Testis (tissue), 3 donors: ENCODE results near the gene BOLL. TPM values are rescaled to one million over a fixed set of nuclear protein-coding genes. Genes with fewer than 3 reads are reported as not detected.

Source experiments
- DNase-seq: peaks from one replicate; pipeline ENCODE4 v3.0.0-alpha.2; 2019
- H3K27ac ChIP-seq, 2 donors: fragments of 200-600 bp; sonication (generic); one replicate each; pipeline ENCODE4 v1.5.1; 2019
- H3K27me3 ChIP-seq: fragments of 200-600 bp; sonication (generic); one replicate; pipeline ENCODE4 v1.5.1; 2019
- H3K36me3 ChIP-seq: fragments of 200-600 bp; sonication (generic); one replicate; pipeline ENCODE4 v1.5.1; 2017; ENCODE audit warnings: low read depth; ENCODE audit errors: missing control alignments
- H3K4me1 ChIP-seq: fragments of 200-600 bp; sonication (generic); one replicate; pipeline ENCODE4 v1.5.1; 2019
- H3K4me3 ChIP-seq, 2 donors: fragments of 200-600 bp; sonication (generic); one replicate each; pipeline ENCODE4 v1.5.1; 2017 to 2019
- H3K9me3 ChIP-seq: fragments of 200-600 bp; sonication (generic); one replicate; pipeline ENCODE4 v1.5.1; 2017
- POLR2A ChIP-seq: fragments of 450-650 bp; IDR thresholded peaks from one replicate; pipeline ENCODE4 v1.6.1; 2017; ENCODE audit warnings: antibody characterized with exemption, mild to moderate bottlenecking, moderate library complexity
- WGBS, 2 donors: methylation state at CpG; one replicate each; pipeline ENCODE4 v1.1.5; 2018; 5-methylcytosine and 5-hydroxymethylcytosine counted together
- intact Hi-C: fragments of 100-400 bp; cut with DNase I; formaldehyde crosslinking; loops from one replicate; pipeline ENCODE4 v1.15.1; 2023; ENCODE audit warnings: low total_unique reads
- polyA plus RNA-seq: library from polyadenylated mRNA; stranded (reverse); fragments of 350-450 nt; fragmentation: Illumina TruSeq; extraction: RNeasy Lipid Tissue Mini Kit (QIAGEN cat#74804); gene quantifications from one replicate; pipeline ENCODE4 v1.2.3, GENCODE V29; 2014; ENCODE audit warnings: low read depth, low replicate concordance; ENCODE audit not compliant: insufficient read depth
- total RNA-seq, 2 donors: library from RNA; depleted of rRNA; stranded (reverse); fragments of >200 nt; gene quantifications; one replicate each; pipeline ENCODE4 v1.2.3, GENCODE V29; 2016
- TF ChIP-seq, protein P1 (sequence below), 3 experiments: fragments of 450-650 bp in 2 of 3; fragments of 200-600 bp in 1 of 3; sonication (generic) in 1 of 3; IDR thresholded peaks; one replicate each; pipeline ENCODE4 v1.5.1; 2016 to 2019; ENCODE audit warnings: antibody characterized with exemption in 3 of 3, mild to moderate bottlenecking in 2 of 3, moderate library complexity in 1 of 3

The BOLL gene
- total and polyA plus RNA-seq, 3 donors from 2014 or later: 51.0 to 256 (median 65.0) TPM

DNA sequence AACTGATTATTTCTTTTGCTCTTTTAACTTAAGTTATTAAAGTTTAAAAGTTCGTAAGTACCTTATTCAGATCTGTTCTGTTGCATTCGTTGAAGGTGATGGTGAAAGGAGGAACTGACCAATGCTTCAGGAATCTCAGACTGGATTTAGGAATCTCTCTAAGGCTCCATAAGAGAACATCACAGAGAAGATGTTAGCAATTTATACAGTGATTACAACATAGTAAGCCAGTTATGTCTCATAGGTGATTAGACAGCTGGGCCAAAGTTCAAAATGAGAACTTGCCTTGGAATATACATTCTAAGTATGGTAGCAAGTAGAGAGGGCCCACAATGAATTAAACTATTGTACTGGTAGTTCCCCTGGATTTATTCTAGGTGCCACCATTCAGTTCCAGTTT lies 76.8 kb downstream of the BOLL start:
- Histone ChIP-seq H3K27me3 (no peaks in the 10 kb centered on the region), H3K4me3 (no peak overlapping the region), H3K4me1 (peaks cover 19% of the 10 kb centered on the region), H3K9me3 (no peaks in the 10 kb centered on the region), H3K36me3 (no peaks in the 10 kb centered on the region), H3K27ac (no peak overlapping the region)
- 61 to 79% methylated on average over 2 of the region's 2 CpGs for WGBS, 2 donors
- intact Hi-C loops: no loop called here
- TF ChIP-seq, protein P1, sequence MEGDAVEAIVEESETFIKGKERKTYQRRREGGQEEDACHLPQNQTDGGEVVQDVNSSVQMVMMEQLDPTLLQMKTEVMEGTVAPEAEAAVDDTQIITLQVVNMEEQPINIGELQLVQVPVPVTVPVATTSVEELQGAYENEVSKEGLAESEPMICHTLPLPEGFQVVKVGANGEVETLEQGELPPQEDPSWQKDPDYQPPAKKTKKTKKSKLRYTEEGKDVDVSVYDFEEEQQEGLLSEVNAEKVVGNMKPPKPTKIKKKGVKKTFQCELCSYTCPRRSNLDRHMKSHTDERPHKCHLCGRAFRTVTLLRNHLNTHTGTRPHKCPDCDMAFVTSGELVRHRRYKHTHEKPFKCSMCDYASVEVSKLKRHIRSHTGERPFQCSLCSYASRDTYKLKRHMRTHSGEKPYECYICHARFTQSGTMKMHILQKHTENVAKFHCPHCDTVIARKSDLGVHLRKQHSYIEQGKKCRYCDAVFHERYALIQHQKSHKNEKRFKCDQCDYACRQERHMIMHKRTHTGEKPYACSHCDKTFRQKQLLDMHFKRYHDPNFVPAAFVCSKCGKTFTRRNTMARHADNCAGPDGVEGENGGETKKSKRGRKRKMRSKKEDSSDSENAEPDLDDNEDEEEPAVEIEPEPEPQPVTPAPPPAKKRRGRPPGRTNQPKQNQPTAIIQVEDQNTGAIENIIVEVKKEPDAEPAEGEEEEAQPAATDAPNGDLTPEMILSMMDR (IDR thresholded peaks at IDR 0.05): no peak
- no peak for TF ChIP-seq POLR2A
- no peak for DNase-seq

DNA sequence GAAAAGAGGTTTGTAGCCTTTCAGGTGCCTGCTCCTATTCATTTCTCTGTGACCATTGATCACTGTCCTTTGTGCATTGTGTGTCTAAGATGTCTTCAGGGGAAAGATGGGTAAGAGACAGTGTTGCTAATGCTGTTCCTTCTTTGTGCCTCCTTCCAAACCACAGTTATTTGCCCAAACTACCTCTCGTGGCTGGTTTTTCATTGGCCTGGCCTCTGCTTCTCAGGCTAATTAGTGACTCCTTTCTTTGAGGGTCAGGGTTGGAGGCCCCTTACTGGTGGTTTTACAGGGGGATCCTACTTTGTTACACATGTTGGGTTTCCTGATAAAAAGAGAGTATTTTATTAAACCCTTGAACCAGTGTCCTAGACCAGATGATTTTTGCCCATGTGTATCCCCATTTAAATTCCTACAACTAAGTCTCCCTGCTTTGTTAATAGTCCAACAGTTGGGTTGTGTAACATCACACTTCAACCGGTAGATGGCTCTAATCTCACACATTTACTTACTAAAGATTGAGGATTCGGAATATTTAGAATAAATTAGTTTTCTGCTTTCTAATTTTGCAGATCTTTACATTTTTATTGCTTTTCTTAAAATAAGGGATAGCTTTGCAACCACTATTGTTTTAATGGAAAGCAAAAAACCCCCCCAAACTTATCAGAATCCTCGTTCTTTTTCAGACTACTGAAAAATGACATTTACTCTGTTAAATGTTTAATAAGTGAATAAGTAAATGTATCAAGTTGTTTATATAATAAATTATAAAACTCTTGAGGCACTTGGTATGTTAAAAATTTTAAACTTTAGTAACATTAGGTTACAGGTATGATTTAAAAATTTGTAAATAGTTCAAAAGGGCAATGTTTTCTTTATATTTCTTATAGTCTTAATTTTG lies 77.6 kb downstream of the BOLL start:
- H3K36me3 ChIP-seq: no peaks in the 10 kb centered on the region
- no peak overlapping the region for H3K4me3 ChIP-seq
- peaks cover 19% of the 10 kb centered on the region for H3K4me1 ChIP-seq
- no peak for DNase-seq
- H3K27me3 ChIP-seq: no peaks in the 10 kb centered on the region
- no peak for TF ChIP-seq POLR2A
- TF ChIP-seq, protein P1 (IDR thresholded peaks at IDR 0.05): peak; percentile 40 to 79 (median 64)
- no peak overlapping the region for H3K27ac ChIP-seq
- intact Hi-C loops: no loop called here
- WGBS, 2 donors: 6 to 17% methylated on average over 4 of the region's 4 CpGs
- H3K9me3 ChIP-seq: no peaks in the 10 kb centered on the region

DNA sequence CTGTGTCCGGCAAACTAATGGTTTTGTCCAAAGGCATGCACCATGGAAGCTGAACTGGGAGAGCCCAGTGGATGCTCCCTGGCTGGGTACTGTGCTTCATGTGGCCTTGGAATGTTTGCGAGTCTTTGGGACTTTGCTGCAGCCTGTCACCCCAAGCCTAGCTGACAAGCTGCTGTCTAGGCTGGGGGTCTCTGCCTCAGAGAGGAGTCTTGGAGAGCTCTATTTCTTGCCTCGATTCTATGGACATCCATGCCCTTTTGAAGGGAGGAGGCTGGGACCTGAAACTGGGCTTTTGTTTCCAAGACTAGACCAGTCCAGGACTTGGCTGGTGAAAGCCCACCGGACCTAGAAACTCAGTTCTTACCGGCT lies 78.3 kb downstream of the BOLL start:
- H3K4me1 ChIP-seq: peaks cover 19% of the 10 kb centered on the region

DNA sequence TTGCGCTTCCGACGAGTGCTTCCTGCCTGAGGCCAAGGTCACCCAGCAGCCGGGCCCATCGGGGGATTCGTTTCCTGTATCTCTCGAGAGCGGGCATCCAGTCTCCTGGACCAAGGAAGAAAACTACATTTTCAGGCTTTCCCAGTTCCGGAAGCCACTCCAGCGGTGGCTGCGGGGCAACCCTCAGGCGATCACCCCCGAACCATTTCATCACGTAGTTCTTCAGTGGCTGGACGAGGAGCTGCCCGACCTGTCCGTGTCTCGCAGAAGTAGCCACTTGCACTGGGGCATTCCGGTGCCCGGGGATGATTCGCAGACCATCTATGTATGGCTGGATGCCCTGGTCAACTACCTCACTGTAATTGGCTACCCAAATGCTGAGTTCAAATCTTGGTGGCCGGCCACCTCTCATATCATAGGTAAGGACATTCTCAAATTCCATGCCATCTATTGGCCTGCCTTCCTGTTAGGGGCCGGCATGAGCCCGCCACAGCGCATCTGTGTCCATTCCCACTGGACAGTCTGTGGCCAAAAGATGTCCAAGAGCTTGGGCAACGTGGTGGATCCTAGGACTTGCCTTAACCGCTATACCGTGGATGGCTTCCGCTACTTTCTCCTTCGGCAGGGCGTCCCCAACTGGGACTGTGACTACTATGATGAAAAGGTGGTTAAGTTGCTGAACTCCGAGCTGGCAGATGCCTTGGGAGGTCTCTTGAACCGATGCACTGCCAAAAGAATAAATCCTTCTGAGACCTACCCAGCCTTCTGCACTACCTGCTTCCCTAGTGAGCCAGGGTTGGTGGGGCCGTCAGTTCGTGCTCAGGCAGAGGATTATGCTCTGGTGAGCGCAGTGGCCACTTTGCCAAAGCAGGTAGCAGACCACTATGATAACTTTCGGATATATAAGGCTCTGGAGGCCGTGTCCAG lies 78.9 kb downstream of the BOLL start:
- no peaks in the 10 kb centered on the region for H3K36me3 ChIP-seq
- H3K27me3 ChIP-seq: no peaks in the 10 kb centered on the region
- H3K4me3 ChIP-seq: peak overlapping the region; percentile 80 to 86
- no peak overlapping the region for H3K27ac ChIP-seq
- no peak for DNase-seq
- no peak for TF ChIP-seq POLR2A
- TF ChIP-seq, protein P1 (IDR thresholded peaks at IDR 0.05): no peak
- peaks cover 19% of the 10 kb centered on the region for H3K4me1 ChIP-seq
- intact Hi-C loops: no loop called here
- WGBS, 2 donors: 13 to 15% methylated on average over 17 to 38 of the region's 38 CpGs
- H3K9me3 ChIP-seq: no peaks in the 10 kb centered on the region

More for the DNA sequence above, 78.3 kb downstream of the BOLL start:
- Histone ChIP-seq H3K27ac (no peak overlapping the region), H3K36me3 (no peaks in the 10 kb centered on the region), H3K27me3 (no peaks in the 10 kb centered on the region), H3K4me3 (no peak overlapping the region), H3K9me3 (no peaks in the 10 kb centered on the region)
- intact Hi-C loops: no loop called here
- 43 to 57% methylated on average over 4 to 5 of the region's 5 CpGs for WGBS, 2 donors
- TF ChIP-seq, protein P1 (IDR thresholded peaks at IDR 0.05): no peak
- no peak for TF ChIP-seq POLR2A
- no peak for DNase-seq
